H1 (cell line): Measurements from ENCODE around the gene CFAP61. TPM values are rescaled to one million over a fixed set of nuclear protein-coding genes. Genes with fewer than 3 reads are reported as not detected.
A peak's percentile ranks its signal among the peaks of the same experiment; 100 is the strongest.

Experiments
- CTCF ChIA-PET: fragments of 300-600 bp; sonication (Branson Sonifier 250); formaldehyde crosslinking; loops from one replicate; lab custom pipeline; 2021; ENCODE audit not compliant: partially characterized antibody; lab: Charles Lee
- POLR2A ChIA-PET: fragments of 300-600 bp; sonication (Branson Sonifier 250); formaldehyde crosslinking; loops from one replicate; lab custom pipeline; 2021; ENCODE audit warnings: inconsistent platforms; ENCODE audit not compliant: partially characterized antibody; lab: Charles Lee
- DNase-seq, 2 experiments: peaks; one replicate each; pipeline versions ENCODE4 v3.0.0 to v3.0.0-alpha.2; 2010 to 2022; ENCODE audit warnings: low spot score in 2 of 2, low read depth in 1 of 2, mixed read lengths in 1 of 2
- FAIRE-seq: peaks from 2 replicates; lab custom pipeline; 2011; peaks lifted over from hg19 to GRCh38; lab: Jason Lieb, UNC
- H2AFZ ChIP-seq: 2 replicates; pipeline ENCODE4 v1.8.1; 2012; ENCODE audit warnings: low read length, inconsistent platforms
- H2AK5ac ChIP-seq: 2 replicates; pipeline ENCODE4 v1.6.1; 2013; ENCODE audit warnings: low read depth, low read length
- H2BK120ac ChIP-seq: replicated peaks from 2 replicates; pipeline ENCODE3; 2013; ENCODE audit warnings: low read depth, low read length, inconsistent platforms
- H2BK12ac ChIP-seq: 2 replicates; pipeline ENCODE4 v1.6.1; 2013; ENCODE audit warnings: low read depth, low read length
- H2BK15ac ChIP-seq: 2 replicates; pipeline ENCODE4 v1.6.1; 2013; ENCODE audit warnings: low read length
- H2BK20ac ChIP-seq: 2 replicates; pipeline ENCODE4 v1.6.1; 2013; ENCODE audit warnings: low read length
- H2BK5ac ChIP-seq: 2 replicates; pipeline ENCODE4 v1.6.1; 2013; ENCODE audit warnings: low read depth, low read length
- H3K14ac ChIP-seq: 2 replicates; pipeline ENCODE4 v1.6.1; 2013; ENCODE audit warnings: inconsistent platforms; ENCODE audit not compliant: insufficient read length
- H3K18ac ChIP-seq: 2 replicates; pipeline ENCODE4 v1.6.1; 2013; ENCODE audit warnings: low read length; ENCODE audit errors: extremely low read depth
- H3K23ac ChIP-seq: 2 replicates; pipeline ENCODE4 v1.6.1; 2013; ENCODE audit warnings: inconsistent platforms; ENCODE audit not compliant: insufficient read length
- H3K23me2 ChIP-seq: 2 replicates; pipeline ENCODE4 v1.6.1; 2013; ENCODE audit warnings: low read depth, low read length
- H3K27ac ChIP-seq: 2 replicates; pipeline ENCODE4 v1.6.1; 2011; ENCODE audit warnings: low read depth, low read length, inconsistent platforms
- H3K27me3 ChIP-seq, 4 experiments: replicated peaks in 1 of 4; 1 replicate in 1 of 4; 2 replicates in 3 of 4; pipeline versions ENCODE4 v1.6.1 to v1.8.1; 2011 to 2013; ENCODE audit warnings: low read length in 3 of 4, mild to moderate bottlenecking in 3 of 4, inconsistent platforms in 2 of 4, mixed read lengths in 2 of 4, moderate library complexity in 1 of 4; ENCODE audit not compliant: control insufficient read depth in 3 of 4, insufficient read depth in 3 of 4; ENCODE audit errors: extremely low read depth in 1 of 4
- H3K36me3 ChIP-seq, 4 experiments: 2 replicates each; pipeline versions ENCODE4 v1.6.1 to v1.8.1; 2011 to 2013; ENCODE audit warnings: mild to moderate bottlenecking in 4 of 4, low read length in 3 of 4, moderate library complexity in 2 of 4, control low read depth in 1 of 4, inconsistent platforms in 1 of 4; ENCODE audit not compliant: insufficient read depth in 4 of 4, control insufficient read depth in 2 of 4
- H3K4ac ChIP-seq: replicated peaks from 2 replicates; pipeline ENCODE3; 2013; ENCODE audit warnings: low read length, low read depth, mixed read lengths, inconsistent platforms; ENCODE audit not compliant: insufficient read length
- H3K4me1 ChIP-seq, 4 experiments: replicated peaks in 1 of 4; 1 replicate in 1 of 4; 2 replicates in 3 of 4; pipeline versions ENCODE4 v1.6.1 to v1.8.1; 2011 to 2013; ENCODE audit warnings: low read length in 3 of 4, inconsistent platforms in 2 of 4, mixed read lengths in 1 of 4; ENCODE audit not compliant: insufficient read depth in 4 of 4, control insufficient read depth in 3 of 4
- H3K4me2 ChIP-seq, 2 experiments: 2 replicates each; pipeline versions ENCODE4 v1.6.1 to v1.8.1; 2011 to 2013; ENCODE audit warnings: low read depth in 2 of 2, low read length in 2 of 2, control low read depth in 1 of 2, inconsistent platforms in 1 of 2, mild to moderate bottlenecking in 1 of 2; ENCODE audit not compliant: insufficient read depth in 1 of 2
- H3K4me3 ChIP-seq, 4 experiments: fragments of 200-600, 300-600 bp in 1 of 4; sonication (generic), shearing (Covaris generic), sonication (Bioruptor Twin) in 1 of 4; 2 replicates each; pipeline versions ENCODE4 v1.5.1 to v1.8.1; 2011 to 2016; ENCODE audit warnings: low read length in 4 of 4, low read depth in 3 of 4, control low read depth in 2 of 4, inconsistent platforms in 2 of 4, mild to moderate bottlenecking in 2 of 4, mixed read lengths in 1 of 4, moderate library complexity in 1 of 4; ENCODE audit not compliant: insufficient read depth in 2 of 4; ENCODE audit errors: extremely low read depth in 1 of 4
- H3K56ac ChIP-seq: replicated peaks from 2 replicates; pipeline ENCODE3; 2013; ENCODE audit warnings: low read depth, mild to moderate bottlenecking, mixed read lengths, low read length, inconsistent platforms; ENCODE audit not compliant: insufficient read length
- H3K79me1 ChIP-seq: 2 replicates; pipeline ENCODE4 v1.6.1; 2013; ENCODE audit warnings: low read depth, low read length, control low read depth
- H3K79me2 ChIP-seq, 2 experiments: 2 replicates each; pipeline versions ENCODE4 v1.6.1 to v1.8.1; 2012 to 2013; ENCODE audit warnings: low read length in 2 of 2, mild to moderate bottlenecking in 2 of 2, inconsistent platforms in 1 of 2; ENCODE audit not compliant: insufficient read depth in 2 of 2, control insufficient read depth in 1 of 2
- H3K9ac ChIP-seq, 4 experiments: replicated peaks in 1 of 4; 1 replicate in 1 of 4; 2 replicates in 3 of 4; pipeline versions ENCODE4 v1.6.1 to v1.8.1; 2011 to 2013; ENCODE audit warnings: low read depth in 3 of 4, low read length in 3 of 4, control low read depth in 2 of 4, mild to moderate bottlenecking in 2 of 4, moderate library complexity in 2 of 4, inconsistent platforms in 1 of 4; ENCODE audit errors: extremely low read depth in 1 of 4
- H3K9me3 ChIP-seq, 2 experiments: 2 replicates each; pipeline versions ENCODE4 v1.6.1 to v1.8.1; 2012 to 2013; ENCODE audit warnings: mild to moderate bottlenecking in 2 of 2, moderate library complexity in 2 of 2, control low read depth in 1 of 2, inconsistent platforms in 1 of 2, low read depth in 1 of 2, low read length in 1 of 2, mixed read lengths in 1 of 2; ENCODE audit not compliant: insufficient read depth in 2 of 2
- H4K20me1 ChIP-seq, 2 experiments: replicated peaks in 1 of 2; 2 replicates each; pipeline versions ENCODE3 to v1.8.1; 2011 to 2013; ENCODE audit warnings: inconsistent platforms in 2 of 2, low read length in 2 of 2, mild to moderate bottlenecking in 1 of 2; ENCODE audit not compliant: insufficient read depth in 2 of 2, control insufficient read depth in 1 of 2
- H4K5ac ChIP-seq: 2 replicates; pipeline ENCODE4 v1.6.1; 2013; ENCODE audit warnings: low read length, low read depth, mixed read lengths, inconsistent platforms; ENCODE audit not compliant: insufficient read length
- H4K8ac ChIP-seq: 2 replicates; pipeline ENCODE4 v1.8.0; 2013; ENCODE audit warnings: mild to moderate bottlenecking, moderate library complexity, low read length, inconsistent platforms; ENCODE audit not compliant: insufficient read depth; ENCODE audit errors: extremely low read depth
- H4K91ac ChIP-seq: replicated peaks from 2 replicates; pipeline ENCODE3; 2013; ENCODE audit warnings: low read length, mixed read lengths, inconsistent platforms; ENCODE audit not compliant: insufficient read length
- CTCF ChIP-seq, 3 experiments: IDR thresholded peaks; 1 replicate in 2 of 3; 2 replicates in 1 of 3; pipeline versions ENCODE4 v1.5.1 to v1.6.1; 2011; ENCODE audit warnings: low read length in 3 of 3, mild to moderate bottlenecking in 3 of 3, inconsistent platforms in 2 of 3, low read depth in 1 of 3, moderate library complexity in 1 of 3; ENCODE audit not compliant: insufficient read depth in 1 of 3; ENCODE audit errors: control extremely low read depth in 1 of 3
- E2F6 ChIP-seq: IDR thresholded peaks from 2 replicates; pipeline ENCODE4 v1.6.1; 2012; ENCODE audit warnings: inconsistent platforms
- EZH2 ChIP-seq: fragments of 200-600 bp; sonication (generic); IDR thresholded peaks from 2 replicates; pipeline ENCODE4 v1.7.1; 2012; ENCODE audit warnings: low read depth, mild to moderate bottlenecking, moderate library complexity, low read length, inconsistent platforms; ENCODE audit not compliant: severe bottlenecking
- RNF2 ChIP-seq: fragments of 200-900, 300-1000 bp; sonication (generic); IDR thresholded peaks from 2 replicates; pipeline ENCODE4 v1.7.1; 2016; ENCODE audit warnings: borderline replicate concordance, low read depth, mild to moderate bottlenecking, antibody characterized with exemption, low read length; ENCODE audit not compliant: poor library complexity, severe bottlenecking; ENCODE audit errors: missing control alignments
- SIX5 ChIP-seq: IDR thresholded peaks from 2 replicates; pipeline ENCODE4 v1.6.1; 2011; ENCODE audit warnings: mild to moderate bottlenecking, low read depth, low read length
- TCF12 ChIP-seq: IDR thresholded peaks from 2 replicates; pipeline ENCODE4 v1.6.1; 2011; ENCODE audit warnings: low read depth, mild to moderate bottlenecking, low read length
- WGBS, 2 experiments: shearing (Covaris generic) in 1 of 2; methylation state at CpG; one replicate each; pipeline versions ENCODE4 v1.1.6 to v1.1.7; 2013 to 2015; ENCODE audit warnings: low lambda C conversion rate in 2 of 2, mixed read lengths in 2 of 2, inconsistent platforms in 1 of 2, low coverage in 1 of 2, missing lambda C conversion rate in 1 of 2; ENCODE audit not compliant: insufficient replicate concordance in 2 of 2, insufficient coverage in 1 of 2, insufficient read length in 1 of 2; ENCODE audit errors: extremely low coverage in 1 of 2, missing lambda C conversion rate in 1 of 2; 5-methylcytosine and 5-hydroxymethylcytosine counted together
- polyA plus RNA-seq, 7 experiments: library from polyadenylated mRNA; depleted of rRNA in 3 of 7; stranded (reverse) in 5 of 7; unstranded in 2 of 7; fragments of >200 nt in 5 of 7; fragments of 200-250 nt in 2 of 7; gene quantifications; 1 replicate in 5 of 7; 2 replicates in 1 of 7; 4 replicates in 1 of 7; pipeline versions ENCODE4 v1.2.1 to v1.2.3, GENCODE V29; 2011 to 2013; ENCODE audit warnings: missing spikeins in 2 of 7, mixed read lengths in 2 of 7
- total RNA-seq: library from RNA; stranded (reverse); fragmentation: NEBNext Ultra II Directional; extraction: Animal tissue kit (Norgen Biotek cat#: 25700); gene quantifications from 2 replicates; pipeline ENCODE4 v1.2.1, GENCODE V29; 2021

The CFAP61 gene
- total and polyA plus RNA-seq, 2 of the 8 experiments (the other 6 are each of a cell fraction or from before 2014, with no cell fraction given) = 0.29 to 0.61 TPM

GRCh38 chr20:20363799-20364592 is 311.7 kb downstream of the CFAP61 start:
- Histone ChIP-seq H3K4me1 (peaks cover 0 to 18% (median 7%) of the 10 kb centered on the region in 4 experiments; a peak in 5 of 7 replicates), H4K20me1 (peaks cover 0 to 3% of the 10 kb centered on the region in 2 experiments), H3K23ac (no peak overlapping the region), H3K79me2 (no peaks in the 10 kb centered on the region), H3K9me3 (no peaks in the 10 kb centered on the region), H3K18ac (peak overlapping the region; percentile 71), H3K56ac (peak overlapping the region; percentile 10), H3K36me3 (no peaks in the 10 kb centered on the region), H2BK12ac (peak overlapping the region; percentile 84), H3K23me2 (peaks cover 32% of the 10 kb centered on the region; the same call in 1 of the 2 replicates), H3K79me1 (no peaks in the 10 kb centered on the region), H3K27ac (no peak overlapping the region), H4K91ac (peak overlapping the region; percentile 39), H3K4ac (no peak overlapping the region), H3K4me2 (peak overlapping the region; percentile 84 to 86), H3K27me3 (peaks cover 30 to 83% (median 62%) of the 10 kb centered on the region in 4 experiments), H2BK20ac (peak overlapping the region; percentile 90), H3K4me3 (peak overlapping the region; percentile 31 to 71 (median 52)), H4K5ac (no peak overlapping the region), H2AFZ (no peak overlapping the region), H2AK5ac (no peak overlapping the region), H3K9ac (peak overlapping the region in 2 of 4 experiments; percentile 38 to 49; a peak in 3 of 7 replicates), H3K14ac (no peak overlapping the region), H2BK5ac (peak overlapping the region; percentile 83; the same call in 1 of the 2 replicates), H2BK15ac (no peak overlapping the region), H2BK120ac (no peak overlapping the region), H4K8ac (peak overlapping the region; percentile 89; the same call in 1 of the 2 replicates)
- 0% methylated on average over 45 of the region's 70 CpGs; no CpG with 5 or more reads in 1 of the 2 experiments for WGBS, 2 experiments
- DNase-seq (peak in 1 of 2 experiments; percentile 84), FAIRE-seq (no peak)
- CTCF ChIA-PET = interaction anchor here (0.6 kb wide), 1 partner anchor 162 kb away, joined by 3 read pairs; no protein-coding TSS in a partner anchor
- POLR2A ChIA-PET = interaction anchor here (1.3 kb wide), 1 partner anchor 9 kb away, joined by 3 read pairs; no protein-coding TSS in a partner anchor
- peak in 1 of 3 experiments; percentile 7; a peak in 1 of 4 replicates for TF ChIP-seq CTCF (IDR thresholded peaks at IDR 0.05; ENCODE audit: control extremely low read depth in 1 of 3, insufficient read depth in 1 of 3, low read depth in 1 of 3, low read length in 3 of 3)
- peak; percentile 88 for TF ChIP-seq E2F6
- TF ChIP-seq RNF2 = peak; percentile 36
- TF ChIP-seq EZH2 = peak; percentile 47
- 0 out of 2 replicates have a peak, but pooled peaks have one; percentile 6 for TF ChIP-seq TCF12
- TF ChIP-seq SIX5 = no peak
